Measurements from ENCODE around the gene MAGEB17.

MAGEB17 gene

GRCh38 chrX:16207634-16208033 lies 40.4 kb downstream of the MAGEB17 start:
- TF ChIP-seq, protein P1, sequence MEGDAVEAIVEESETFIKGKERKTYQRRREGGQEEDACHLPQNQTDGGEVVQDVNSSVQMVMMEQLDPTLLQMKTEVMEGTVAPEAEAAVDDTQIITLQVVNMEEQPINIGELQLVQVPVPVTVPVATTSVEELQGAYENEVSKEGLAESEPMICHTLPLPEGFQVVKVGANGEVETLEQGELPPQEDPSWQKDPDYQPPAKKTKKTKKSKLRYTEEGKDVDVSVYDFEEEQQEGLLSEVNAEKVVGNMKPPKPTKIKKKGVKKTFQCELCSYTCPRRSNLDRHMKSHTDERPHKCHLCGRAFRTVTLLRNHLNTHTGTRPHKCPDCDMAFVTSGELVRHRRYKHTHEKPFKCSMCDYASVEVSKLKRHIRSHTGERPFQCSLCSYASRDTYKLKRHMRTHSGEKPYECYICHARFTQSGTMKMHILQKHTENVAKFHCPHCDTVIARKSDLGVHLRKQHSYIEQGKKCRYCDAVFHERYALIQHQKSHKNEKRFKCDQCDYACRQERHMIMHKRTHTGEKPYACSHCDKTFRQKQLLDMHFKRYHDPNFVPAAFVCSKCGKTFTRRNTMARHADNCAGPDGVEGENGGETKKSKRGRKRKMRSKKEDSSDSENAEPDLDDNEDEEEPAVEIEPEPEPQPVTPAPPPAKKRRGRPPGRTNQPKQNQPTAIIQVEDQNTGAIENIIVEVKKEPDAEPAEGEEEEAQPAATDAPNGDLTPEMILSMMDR (IDR thresholded peaks at IDR 0.05; ENCODE audit: insufficient read depth, low read length, missing control alignments), result no peak
- no peak for DNase-seq (ENCODE audit: low read depth, low spot score)
- ChIA-PET POLR2A (no interaction called here), CTCF (no interaction called here)
- H3K4me3 ChIP-seq (ENCODE audit: low read depth, low read length), result no peak overlapping the region

- ChIA-PET CTCF (no interaction called here), POLR2A (no interaction called here)
- TF ChIP-seq, protein P1 (IDR thresholded peaks at IDR 0.05; ENCODE audit: insufficient read depth, low read length, missing control alignments), result no peak
These were observed 41.3 kb downstream of the MAGEB17 start for GRCh38 chrX:16208601-16209000.

DNA sequence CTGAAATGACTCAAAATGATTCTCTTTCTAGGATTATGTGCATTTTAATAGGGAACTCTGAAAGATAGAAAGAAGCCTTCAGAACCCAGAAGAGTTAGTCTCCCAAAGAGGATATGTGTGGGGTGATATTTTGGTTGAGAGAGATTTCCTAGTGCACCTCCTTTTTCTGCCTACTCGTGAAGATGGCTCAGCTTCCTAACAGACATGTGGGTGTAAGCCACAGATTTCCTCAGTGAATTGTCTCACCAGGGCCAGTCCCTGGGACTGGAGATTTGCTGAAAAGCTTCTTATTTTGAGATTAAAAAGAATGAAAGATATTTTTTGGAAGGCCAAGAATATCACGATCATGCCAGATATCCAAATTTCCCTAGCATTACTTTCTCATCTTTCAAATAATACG lies 42.8 kb downstream of the MAGEB17 start:
- no peak for DNase-seq (ENCODE audit: low read depth, low spot score)
- POLR2A ChIA-PET, result no interaction called here
- H3K4me3 ChIP-seq (ENCODE audit: low read depth, low read length), result no peak overlapping the region
- TF ChIP-seq, protein P1 (IDR thresholded peaks at IDR 0.05; ENCODE audit: insufficient read depth, low read length, missing control alignments), result no peak
- CTCF ChIA-PET, result interaction anchor here (2.8 kb wide), 1 partner anchor 87 kb away, joined by 18 read pairs; the partner anchor contains the start of gene GRPR

More at GRCh38 chrX:16208601-16209000, 41.3 kb downstream of the MAGEB17 start:
- DNase-seq (ENCODE audit: low read depth, low spot score), result no peak
- no peak overlapping the region for H3K4me3 ChIP-seq (ENCODE audit: low read depth, low read length)

- ChIA-PET POLR2A (no interaction called here), CTCF (interaction anchor here (0.8 to 2.8 kb wide), 3 partner anchors 89 to 363 kb away, joined by 4 to 18 read pairs (median 4); partner anchors contain the start of gene GRPR)
- TF ChIP-seq, protein P1 (IDR thresholded peaks at IDR 0.05; ENCODE audit: insufficient read depth, low read length, missing control alignments), result no peak
- DNase-seq (ENCODE audit: low read depth, low spot score), result no peak
- H3K4me3 ChIP-seq (ENCODE audit: low read depth, low read length), result no peak overlapping the region
These were observed 44.7 kb downstream of the MAGEB17 start for GRCh38 chrX:16212024-16212423.

GRCh38 chrX:16212436-16212835 lies 45.2 kb downstream of the MAGEB17 start:
- ChIA-PET POLR2A (no interaction called here), CTCF (interaction anchor here (0.8 to 2.8 kb wide), 3 partner anchors 90 to 363 kb away, joined by 4 to 18 read pairs (median 4); partner anchors contain the start of gene GRPR)
- no peak for DNase-seq (ENCODE audit: low read depth, low spot score)
- TF ChIP-seq, protein P1 (IDR thresholded peaks at IDR 0.05; ENCODE audit: insufficient read depth, low read length, missing control alignments), result peak; percentile 17
- H3K4me3 ChIP-seq (ENCODE audit: low read depth, low read length), result no peak overlapping the region

GRCh38 chrX:16213961-16214360 lies 46.7 kb downstream of the MAGEB17 start:
- no peak overlapping the region for H3K4me3 ChIP-seq (ENCODE audit: low read depth, low read length)
- CTCF ChIA-PET, result no interaction called here
- no peak for DNase-seq (ENCODE audit: low read depth, low spot score)
- TF ChIP-seq, protein P1 (IDR thresholded peaks at IDR 0.05; ENCODE audit: insufficient read depth, low read length, missing control alignments), result no peak
- POLR2A ChIA-PET, result no interaction called here

Data from AG04449 (cell line).